H1 (cell line): Measurements from ENCODE around the gene SMU1. TPM values are rescaled to one million over a fixed set of nuclear protein-coding genes. Genes with fewer than 3 reads are reported as not detected.

Source experiments
- CTCF ChIA-PET: fragments of 300-600 bp; sonication (Branson Sonifier 250); formaldehyde crosslinking; loops from one replicate; lab custom pipeline; 2021; ENCODE audit not compliant: partially characterized antibody; lab: Charles Lee
- POLR2A ChIA-PET: fragments of 300-600 bp; sonication (Branson Sonifier 250); formaldehyde crosslinking; loops from one replicate; lab custom pipeline; 2021; ENCODE audit warnings: inconsistent platforms; ENCODE audit not compliant: partially characterized antibody; lab: Charles Lee
- DNase-seq, 2 experiments: peaks; one replicate each; pipeline versions ENCODE4 v3.0.0 to v3.0.0-alpha.2; 2010 to 2022; ENCODE audit warnings: low spot score in 2 of 2, low read depth in 1 of 2, mixed read lengths in 1 of 2
- FAIRE-seq: peaks from 2 replicates; lab custom pipeline; 2011; peaks lifted over from hg19 to GRCh38; lab: Jason Lieb, UNC
- H2AFZ ChIP-seq: 2 replicates; pipeline ENCODE4 v1.8.1; 2012; ENCODE audit warnings: low read length, inconsistent platforms
- H2AK5ac ChIP-seq: 2 replicates; pipeline ENCODE4 v1.6.1; 2013; ENCODE audit warnings: low read depth, low read length
- H2BK120ac ChIP-seq: replicated peaks from 2 replicates; pipeline ENCODE3; 2013; ENCODE audit warnings: low read depth, low read length, inconsistent platforms
- H2BK12ac ChIP-seq: 2 replicates; pipeline ENCODE4 v1.6.1; 2013; ENCODE audit warnings: low read depth, low read length
- H2BK15ac ChIP-seq: 2 replicates; pipeline ENCODE4 v1.6.1; 2013; ENCODE audit warnings: low read length
- H2BK20ac ChIP-seq: 2 replicates; pipeline ENCODE4 v1.6.1; 2013; ENCODE audit warnings: low read length
- H2BK5ac ChIP-seq: 2 replicates; pipeline ENCODE4 v1.6.1; 2013; ENCODE audit warnings: low read depth, low read length
- H3K14ac ChIP-seq: 2 replicates; pipeline ENCODE4 v1.6.1; 2013; ENCODE audit warnings: inconsistent platforms; ENCODE audit not compliant: insufficient read length
- H3K18ac ChIP-seq: 2 replicates; pipeline ENCODE4 v1.6.1; 2013; ENCODE audit warnings: low read length; ENCODE audit errors: extremely low read depth
- H3K23ac ChIP-seq: 2 replicates; pipeline ENCODE4 v1.6.1; 2013; ENCODE audit warnings: inconsistent platforms; ENCODE audit not compliant: insufficient read length
- H3K23me2 ChIP-seq: 2 replicates; pipeline ENCODE4 v1.6.1; 2013; ENCODE audit warnings: low read depth, low read length
- H3K27ac ChIP-seq: 2 replicates; pipeline ENCODE4 v1.6.1; 2011; ENCODE audit warnings: low read depth, low read length, inconsistent platforms
- H3K27me3 ChIP-seq, 4 experiments: replicated peaks in 1 of 4; 1 replicate in 1 of 4; 2 replicates in 3 of 4; pipeline versions ENCODE4 v1.6.1 to v1.8.1; 2011 to 2013; ENCODE audit warnings: low read length in 3 of 4, mild to moderate bottlenecking in 3 of 4, inconsistent platforms in 2 of 4, mixed read lengths in 2 of 4, moderate library complexity in 1 of 4; ENCODE audit not compliant: control insufficient read depth in 3 of 4, insufficient read depth in 3 of 4; ENCODE audit errors: extremely low read depth in 1 of 4
- H3K36me3 ChIP-seq, 4 experiments: 2 replicates each; pipeline versions ENCODE4 v1.6.1 to v1.8.1; 2011 to 2013; ENCODE audit warnings: mild to moderate bottlenecking in 4 of 4, low read length in 3 of 4, moderate library complexity in 2 of 4, control low read depth in 1 of 4, inconsistent platforms in 1 of 4; ENCODE audit not compliant: insufficient read depth in 4 of 4, control insufficient read depth in 2 of 4
- H3K4ac ChIP-seq: replicated peaks from 2 replicates; pipeline ENCODE3; 2013; ENCODE audit warnings: low read length, low read depth, mixed read lengths, inconsistent platforms; ENCODE audit not compliant: insufficient read length
- H3K4me1 ChIP-seq, 4 experiments: replicated peaks in 1 of 4; 1 replicate in 1 of 4; 2 replicates in 3 of 4; pipeline versions ENCODE4 v1.6.1 to v1.8.1; 2011 to 2013; ENCODE audit warnings: low read length in 3 of 4, inconsistent platforms in 2 of 4, mixed read lengths in 1 of 4; ENCODE audit not compliant: insufficient read depth in 4 of 4, control insufficient read depth in 3 of 4
- H3K4me2 ChIP-seq, 2 experiments: 2 replicates each; pipeline versions ENCODE4 v1.6.1 to v1.8.1; 2011 to 2013; ENCODE audit warnings: low read depth in 2 of 2, low read length in 2 of 2, control low read depth in 1 of 2, inconsistent platforms in 1 of 2, mild to moderate bottlenecking in 1 of 2; ENCODE audit not compliant: insufficient read depth in 1 of 2
- H3K4me3 ChIP-seq, 4 experiments: fragments of 200-600, 300-600 bp in 1 of 4; sonication (generic), shearing (Covaris generic), sonication (Bioruptor Twin) in 1 of 4; 2 replicates each; pipeline versions ENCODE4 v1.5.1 to v1.8.1; 2011 to 2016; ENCODE audit warnings: low read length in 4 of 4, low read depth in 3 of 4, control low read depth in 2 of 4, inconsistent platforms in 2 of 4, mild to moderate bottlenecking in 2 of 4, mixed read lengths in 1 of 4, moderate library complexity in 1 of 4; ENCODE audit not compliant: insufficient read depth in 2 of 4; ENCODE audit errors: extremely low read depth in 1 of 4
- H3K56ac ChIP-seq: replicated peaks from 2 replicates; pipeline ENCODE3; 2013; ENCODE audit warnings: low read depth, mild to moderate bottlenecking, mixed read lengths, low read length, inconsistent platforms; ENCODE audit not compliant: insufficient read length
- H3K79me1 ChIP-seq: 2 replicates; pipeline ENCODE4 v1.6.1; 2013; ENCODE audit warnings: low read depth, low read length, control low read depth
- H3K79me2 ChIP-seq, 2 experiments: 2 replicates each; pipeline versions ENCODE4 v1.6.1 to v1.8.1; 2012 to 2013; ENCODE audit warnings: low read length in 2 of 2, mild to moderate bottlenecking in 2 of 2, inconsistent platforms in 1 of 2; ENCODE audit not compliant: insufficient read depth in 2 of 2, control insufficient read depth in 1 of 2
- H3K9ac ChIP-seq, 4 experiments: replicated peaks in 1 of 4; 1 replicate in 1 of 4; 2 replicates in 3 of 4; pipeline versions ENCODE4 v1.6.1 to v1.8.1; 2011 to 2013; ENCODE audit warnings: low read depth in 3 of 4, low read length in 3 of 4, control low read depth in 2 of 4, mild to moderate bottlenecking in 2 of 4, moderate library complexity in 2 of 4, inconsistent platforms in 1 of 4; ENCODE audit errors: extremely low read depth in 1 of 4
- H3K9me3 ChIP-seq, 2 experiments: 2 replicates each; pipeline versions ENCODE4 v1.6.1 to v1.8.1; 2012 to 2013; ENCODE audit warnings: mild to moderate bottlenecking in 2 of 2, moderate library complexity in 2 of 2, control low read depth in 1 of 2, inconsistent platforms in 1 of 2, low read depth in 1 of 2, low read length in 1 of 2, mixed read lengths in 1 of 2; ENCODE audit not compliant: insufficient read depth in 2 of 2
- H4K20me1 ChIP-seq, 2 experiments: replicated peaks in 1 of 2; 2 replicates each; pipeline versions ENCODE3 to v1.8.1; 2011 to 2013; ENCODE audit warnings: inconsistent platforms in 2 of 2, low read length in 2 of 2, mild to moderate bottlenecking in 1 of 2; ENCODE audit not compliant: insufficient read depth in 2 of 2, control insufficient read depth in 1 of 2
- H4K5ac ChIP-seq: 2 replicates; pipeline ENCODE4 v1.6.1; 2013; ENCODE audit warnings: low read length, low read depth, mixed read lengths, inconsistent platforms; ENCODE audit not compliant: insufficient read length
- H4K8ac ChIP-seq: 2 replicates; pipeline ENCODE4 v1.8.0; 2013; ENCODE audit warnings: mild to moderate bottlenecking, moderate library complexity, low read length, inconsistent platforms; ENCODE audit not compliant: insufficient read depth; ENCODE audit errors: extremely low read depth
- H4K91ac ChIP-seq: replicated peaks from 2 replicates; pipeline ENCODE3; 2013; ENCODE audit warnings: low read length, mixed read lengths, inconsistent platforms; ENCODE audit not compliant: insufficient read length
- BACH1 ChIP-seq: IDR thresholded peaks from 2 replicates; pipeline ENCODE4 v1.6.1; 2012; ENCODE audit warnings: low read length, improper control_type of control experiment
- BCL11A ChIP-seq, 2 experiments: IDR thresholded peaks; one replicate each; pipeline ENCODE4 v1.6.1; 2011; ENCODE audit warnings: low read depth in 2 of 2, low read length in 2 of 2, mild to moderate bottlenecking in 2 of 2
- CREB1 ChIP-seq: IDR thresholded peaks from 2 replicates; pipeline ENCODE4 v1.6.1; 2012; ENCODE audit warnings: inconsistent platforms
- JUN ChIP-seq: IDR thresholded peaks from 2 replicates; pipeline ENCODE4 v1.6.1; 2011; ENCODE audit warnings: low read depth, mild to moderate bottlenecking, improper control_type of control experiment, low read length
- KDM4A ChIP-seq: IDR thresholded peaks from one replicate; pipeline ENCODE4 v1.7.1; 2012; ENCODE audit warnings: low read depth, mild to moderate bottlenecking, moderate library complexity, low read length, inconsistent platforms; ENCODE audit not compliant: severe bottlenecking
- KDM5A ChIP-seq: fragments of 200-600 bp; IDR thresholded peaks from 2 replicates; pipeline ENCODE4 v1.7.1; 2012; ENCODE audit warnings: mild to moderate bottlenecking, low read length, inconsistent platforms, mixed read lengths
- RBBP5 ChIP-seq: IDR thresholded peaks from 2 replicates; pipeline ENCODE4 v1.7.1; 2012; ENCODE audit warnings: low read depth, mild to moderate bottlenecking, inconsistent platforms, low read length, moderate library complexity, borderline replicate concordance
- RNF2 ChIP-seq: fragments of 200-900, 300-1000 bp; sonication (generic); IDR thresholded peaks from 2 replicates; pipeline ENCODE4 v1.7.1; 2016; ENCODE audit warnings: borderline replicate concordance, low read depth, mild to moderate bottlenecking, antibody characterized with exemption, low read length; ENCODE audit not compliant: poor library complexity, severe bottlenecking; ENCODE audit errors: missing control alignments
- RXRA ChIP-seq: IDR thresholded peaks from 2 replicates; pipeline ENCODE4 v1.6.1; 2011; ENCODE audit warnings: low read depth, mild to moderate bottlenecking, low read length, moderate library complexity; ENCODE audit not compliant: insufficient read depth
- SP4 ChIP-seq: IDR thresholded peaks from 2 replicates; pipeline ENCODE4 v1.6.1; 2012; ENCODE audit warnings: low read length, inconsistent platforms
- TAF1 ChIP-seq: IDR thresholded peaks from 2 replicates; pipeline ENCODE4 v1.6.1; 2011; ENCODE audit warnings: mild to moderate bottlenecking, low read depth, low read length
- TEAD4 ChIP-seq: IDR thresholded peaks from 2 replicates; pipeline ENCODE4 v1.6.1; 2012; ENCODE audit warnings: low read depth, low read length, inconsistent platforms, mixed read lengths
- WGBS, 2 experiments: shearing (Covaris generic) in 1 of 2; methylation state at CpG; one replicate each; pipeline versions ENCODE4 v1.1.6 to v1.1.7; 2013 to 2015; ENCODE audit warnings: low lambda C conversion rate in 2 of 2, mixed read lengths in 2 of 2, inconsistent platforms in 1 of 2, low coverage in 1 of 2, missing lambda C conversion rate in 1 of 2; ENCODE audit not compliant: insufficient replicate concordance in 2 of 2, insufficient coverage in 1 of 2, insufficient read length in 1 of 2; ENCODE audit errors: extremely low coverage in 1 of 2, missing lambda C conversion rate in 1 of 2; 5-methylcytosine and 5-hydroxymethylcytosine counted together
- polyA plus RNA-seq, 7 experiments: library from polyadenylated mRNA; depleted of rRNA in 3 of 7; stranded (reverse) in 5 of 7; unstranded in 2 of 7; fragments of >200 nt in 5 of 7; fragments of 200-250 nt in 2 of 7; gene quantifications; 1 replicate in 5 of 7; 2 replicates in 1 of 7; 4 replicates in 1 of 7; pipeline versions ENCODE4 v1.2.1 to v1.2.3, GENCODE V29; 2011 to 2013; ENCODE audit warnings: missing spikeins in 2 of 7, mixed read lengths in 2 of 7
- total RNA-seq: library from RNA; stranded (reverse); fragmentation: NEBNext Ultra II Directional; extraction: Animal tissue kit (Norgen Biotek cat#: 25700); gene quantifications from 2 replicates; pipeline ENCODE4 v1.2.1, GENCODE V29; 2021
- TF ChIP-seq, protein P1 (sequence below): IDR thresholded peaks from 2 replicates; pipeline ENCODE4 v1.6.1; 2012; ENCODE audit warnings: low read length, inconsistent platforms

The SMU1 gene
- total and polyA plus RNA-seq, 2 of the 8 experiments (the other 6 are each of a cell fraction or from before 2014, with no cell fraction given): 8.4 to 26.0 TPM

DNA sequence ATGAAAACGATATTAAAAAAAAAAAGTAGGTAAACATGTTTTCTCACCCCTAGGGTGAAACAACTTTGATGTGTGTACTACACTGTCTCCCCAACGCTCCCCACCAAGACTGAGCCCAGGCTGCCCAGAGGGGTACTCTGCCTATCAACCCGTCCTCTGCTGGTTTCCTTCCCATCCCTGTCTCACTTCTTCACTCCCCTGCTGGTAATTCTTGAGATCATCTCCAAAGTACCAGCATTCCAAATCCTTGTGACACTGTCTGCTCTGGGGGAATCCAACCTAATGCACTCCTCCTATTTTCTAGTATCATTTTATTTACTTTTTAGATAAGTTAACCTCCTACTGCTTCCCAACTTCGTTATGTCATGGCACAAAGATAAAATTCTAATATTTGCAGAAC lies 68.7 kb downstream of the SMU1 start:
- Histone ChIP-seq H4K5ac (no peak overlapping the region), H2BK15ac (no peak overlapping the region), H3K14ac (no peak overlapping the region), H3K27me3 (no peaks in the 10 kb centered on the region), H3K23me2 (no peaks in the 10 kb centered on the region), H3K36me3 (no peaks in the 10 kb centered on the region; a peak in 1 of 8 replicates), H3K79me2 (peaks cover 0 to 8% of the 10 kb centered on the region in 2 experiments; a peak in 1 of 4 replicates), H4K20me1 (peaks cover 0 to 3% of the 10 kb centered on the region in 2 experiments), H4K8ac (no peak overlapping the region), H3K4me3 (no peak overlapping the region), H2AK5ac (no peak overlapping the region), H3K9me3 (no peaks in the 10 kb centered on the region), H2BK12ac (no peak overlapping the region), H2BK20ac (no peak overlapping the region), H4K91ac (no peak overlapping the region), H3K4ac (no peak overlapping the region), H3K4me2 (no peak overlapping the region), H3K23ac (no peak overlapping the region), H3K18ac (no peak overlapping the region), H2BK5ac (no peak overlapping the region), H3K4me1 (no peaks in the 10 kb centered on the region), H3K27ac (no peak overlapping the region), H3K56ac (no peak overlapping the region), H3K79me1 (peaks cover 2% of the 10 kb centered on the region), H3K9ac (no peak overlapping the region), H2AFZ (no peak overlapping the region), H2BK120ac (no peak overlapping the region)
- CTCF ChIA-PET: interaction anchor here (0.6 to 1.2 kb wide), 4 partner anchors 12 to 441 kb away, joined by 3 to 5 read pairs (median 4); no protein-coding TSS in a partner anchor
- POLR2A ChIA-PET: interaction anchor here (0.9 to 1.1 kb wide), 3 partner anchors 17 to 37 kb away, joined by 3 to 5 read pairs (median 4); partner anchors contain the start of gene DNAJA1
- FAIRE-seq (no peak), DNase-seq (no peak)
- WGBS, 2 experiments: 85% methylated on average over 4 of the region's 4 CpGs; no CpG with 5 or more reads in 1 of the 2 experiments
- no peak for TF ChIP-seq TEAD4
- no peak for TF ChIP-seq JUN
- TF ChIP-seq, protein P1, sequence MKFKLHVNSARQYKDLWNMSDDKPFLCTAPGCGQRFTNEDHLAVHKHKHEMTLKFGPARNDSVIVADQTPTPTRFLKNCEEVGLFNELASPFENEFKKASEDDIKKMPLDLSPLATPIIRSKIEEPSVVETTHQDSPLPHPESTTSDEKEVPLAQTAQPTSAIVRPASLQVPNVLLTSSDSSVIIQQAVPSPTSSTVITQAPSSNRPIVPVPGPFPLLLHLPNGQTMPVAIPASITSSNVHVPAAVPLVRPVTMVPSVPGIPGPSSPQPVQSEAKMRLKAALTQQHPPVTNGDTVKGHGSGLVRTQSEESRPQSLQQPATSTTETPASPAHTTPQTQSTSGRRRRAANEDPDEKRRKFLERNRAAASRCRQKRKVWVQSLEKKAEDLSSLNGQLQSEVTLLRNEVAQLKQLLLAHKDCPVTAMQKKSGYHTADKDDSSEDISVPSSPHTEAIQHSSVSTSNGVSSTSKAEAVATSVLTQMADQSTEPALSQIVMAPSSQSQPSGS: no peak
- TF ChIP-seq RXRA: no peak
- no peak for TF ChIP-seq RNF2
- TF ChIP-seq BCL11A (IDR thresholded peaks at IDR 0.05; ENCODE audit: low read depth in 2 of 2, low read length in 2 of 2): no peak
- TF ChIP-seq TAF1: no peak
- TF ChIP-seq KDM4A: no peak
- no peak for TF ChIP-seq CREB1
- TF ChIP-seq RBBP5: no peak
- no peak for TF ChIP-seq KDM5A
- TF ChIP-seq BACH1: no peak
- TF ChIP-seq SP4: no peak
